K562 (cell line): Measurements from ENCODE around the gene TEX48. TPM values are rescaled to one million over a fixed set of nuclear protein-coding genes. Genes with fewer than 3 reads are reported as not detected.

ENCODE experiments used
- ATAC-seq: fragments of 200-7000 bp; cut with Tn5 transposase; 3 replicates; pipeline ENCODE4 v1.9.1; 2020; ENCODE audit warnings: moderate library complexity
- BruUV-seq: library from RNA; stranded (reverse); fragments of 400-500 nt; replicated peaks from 2 replicates; lab custom pipeline; 2021; lab: Mats Ljungman, UMichigan
- CTCF ChIA-PET: fragments of 300-600 bp; formaldehyde crosslinking; extraction: SDS; loops from one replicate; lab custom pipeline; 2021; ENCODE audit warnings: low intra/inter-chr PET ratio; lab: Yijun Ruan, JAX
- POLR2A ChIA-PET: fragments of 300-600, 350-650 bp; sonication (Branson Sonifier 250); formaldehyde crosslinking; extraction: SDS; loops from one replicate; lab custom pipeline; 2021; ENCODE audit warnings: antibody characterized with exemption, inconsistent platforms; lab: Yijun Ruan, JAX
- DNase-seq, 4 experiments: peaks; one replicate each; pipeline versions ENCODE4 v3.0.0 to v3.0.0-alpha.2; 2011 to 2018; ENCODE audit warnings: low spot score in 3 of 4, mixed read lengths in 3 of 4; ENCODE audit errors: extremely low read depth in 1 of 4
- FAIRE-seq: peaks from 2 replicates; lab custom pipeline; 2011; peaks lifted over from hg19 to GRCh38; lab: Jason Lieb, UNC
- H2AFZ ChIP-seq: 2 replicates; pipeline ENCODE4 v1.6.0; 2011; ENCODE audit warnings: low read depth, low read length, control low read depth, inconsistent platforms
- H3K27ac ChIP-seq: fragments of 200-600 bp; 3 replicates; pipeline ENCODE4 v1.8.0; 2011; ENCODE audit warnings: low read depth, mild to moderate bottlenecking, control low read depth, inconsistent platforms, low read length, moderate library complexity, mixed read lengths; ENCODE audit errors: extremely low read depth
- H3K27me3 ChIP-seq, 2 experiments: fragments of 300-600 bp in 1 of 2; 2 replicates in 1 of 2; 3 replicates in 1 of 2; pipeline versions ENCODE4 v1.6.0 to v1.8.0; 2011; ENCODE audit warnings: inconsistent platforms in 2 of 2, low read length in 2 of 2, mild to moderate bottlenecking in 1 of 2, mixed read lengths in 1 of 2, moderate library complexity in 1 of 2; ENCODE audit not compliant: control insufficient read depth in 2 of 2, insufficient read depth in 2 of 2
- H3K36me3 ChIP-seq: fragments of 300-600 bp; 3 replicates; pipeline ENCODE4 v1.8.0; 2011; ENCODE audit warnings: mild to moderate bottlenecking, low read length, inconsistent platforms; ENCODE audit not compliant: control insufficient read depth, insufficient read depth
- H3K4me1 ChIP-seq, 2 experiments: fragments of 200-600 bp in 1 of 2; replicated peaks in 1 of 2; 2 replicates in 1 of 2; 3 replicates in 1 of 2; pipeline versions ENCODE4 v1.5.1 to v1.8.0; 2011; ENCODE audit warnings: inconsistent platforms in 2 of 2, low read length in 2 of 2, mild to moderate bottlenecking in 1 of 2, mixed read lengths in 1 of 2, moderate library complexity in 1 of 2; ENCODE audit not compliant: control insufficient read depth in 2 of 2, insufficient read depth in 2 of 2
- H3K4me2 ChIP-seq: 2 replicates; pipeline ENCODE4 v1.6.1; 2011; ENCODE audit warnings: low read length, control low read depth, inconsistent platforms, mixed read lengths; ENCODE audit not compliant: insufficient read depth
- H3K4me3 ChIP-seq: fragments of 200-600 bp; sonication (generic), shearing (Covaris generic); 2 replicates; pipeline ENCODE4 v1.5.1; 2016; ENCODE audit warnings: control low read depth, inconsistent platforms
- H3K79me2 ChIP-seq: fragments of 200-600 bp; 3 replicates; pipeline ENCODE4 v1.8.0; 2011; ENCODE audit warnings: low read length, inconsistent platforms; ENCODE audit not compliant: control insufficient read depth, insufficient read depth
- H3K9ac ChIP-seq, 2 experiments: 2 replicates each; pipeline versions ENCODE4 v1.6.0 to v1.6.1; 2011; ENCODE audit warnings: low read depth in 2 of 2, low read length in 2 of 2, control low read depth in 1 of 2, inconsistent platforms in 1 of 2, mild to moderate bottlenecking in 1 of 2, mixed read lengths in 1 of 2; ENCODE audit not compliant: insufficient read depth in 1 of 2
- H3K9me1 ChIP-seq: one replicate; pipeline ENCODE4 v1.6.0; 2011; ENCODE audit warnings: inconsistent platforms, mild to moderate bottlenecking, low read length, moderate library complexity; ENCODE audit not compliant: control insufficient read depth, insufficient read depth
- H3K9me3 ChIP-seq: replicated peaks from 2 replicates; pipeline ENCODE4 v1.5.1; 2011; ENCODE audit warnings: low read depth, low read length, inconsistent platforms; ENCODE audit not compliant: control insufficient read depth, insufficient read depth
- H4K20me1 ChIP-seq: replicated peaks from 2 replicates; pipeline ENCODE4 v1.6.1; 2011; ENCODE audit warnings: low read length, inconsistent platforms, mixed read lengths; ENCODE audit not compliant: control insufficient read depth, insufficient read depth
- ARHGAP35 ChIP-seq: fragments of 450-650 bp; IDR thresholded peaks from 2 replicates; pipeline ENCODE4 v1.6.1; 2018; ENCODE audit not compliant: partially characterized antibody
- ARID1B ChIP-seq: fragments of 450-650 bp; IDR thresholded peaks from 2 replicates; pipeline ENCODE4 v1.6.1; 2016; ENCODE audit warnings: antibody characterized with exemption, mild to moderate bottlenecking, inconsistent platforms
- ATF1 ChIP-seq, 2 experiments: fragments of 450-650 bp in 1 of 2; IDR thresholded peaks; 2 replicates each; pipeline ENCODE4 v1.6.1; 2016; ENCODE audit warnings: missing compliant biosample characterization in 1 of 2, missing genetic modification characterization in 1 of 2
- CEBPG ChIP-seq, 3 experiments: fragments of 200-800 bp in 1 of 3; sonication (Bioruptor generic) in 1 of 3; sonication (generic) in 1 of 3; formaldehyde crosslinking in 1 of 3; IDR thresholded peaks in 2 of 3; conservative IDR thresholded peaks in 1 of 3; 2 replicates each; pipeline versions ENCODE4 v1.6.1 to v1.8.0; 2016 to 2022; ENCODE audit warnings: missing compliant biosample characterization in 2 of 3, missing genetic modification characterization in 2 of 3, mild to moderate bottlenecking in 1 of 3, missing genetic modification reagents in 1 of 3
- FOXO4 ChIP-seq: fragments of 450-650 bp; formaldehyde crosslinking; IDR thresholded peaks from 2 replicates; pipeline ENCODE4 v1.4.0; 2020; ENCODE audit warnings: mild to moderate bottlenecking, moderate library complexity
- HNRNPK ChIP-seq: fragments of 200-400 bp; formaldehyde crosslinking; IDR thresholded peaks from one replicate; pipeline ENCODE4 v1.6.1; 2018; ENCODE audit warnings: mild to moderate bottlenecking, low read depth, low read length; ENCODE audit not compliant: poor library complexity, severe bottlenecking
- JUND ChIP-seq, 2 experiments: IDR thresholded peaks; 2 replicates in 1 of 2; 3 replicates in 1 of 2; pipeline ENCODE4 v1.6.1; 2011; ENCODE audit warnings: borderline replicate concordance in 2 of 2, low read depth in 2 of 2, low read length in 2 of 2, improper control_type of control experiment in 1 of 2, missing biosample characterization in 1 of 2, missing genetic modification characterization in 1 of 2, missing genetic modification reagents in 1 of 2
- NFE2 ChIP-seq: IDR thresholded peaks from 2 replicates; pipeline ENCODE4 v1.6.1; 2014; ENCODE audit warnings: antibody characterized with exemption, low read depth
- PKNOX1 ChIP-seq: fragments of 450-650 bp; IDR thresholded peaks from 2 replicates; pipeline ENCODE4 v1.6.1; 2016
- PRPF4 ChIP-seq: fragments of 200-400 bp; formaldehyde crosslinking; IDR thresholded peaks from one replicate; pipeline ENCODE4 v1.6.1; 2017; ENCODE audit warnings: low read length, low read depth, mild to moderate bottlenecking; ENCODE audit not compliant: insufficient read depth, poor library complexity, severe bottlenecking
- ZNF583 ChIP-seq: fragments of 250-450 bp; sonication (Bioruptor Pico); IDR thresholded peaks from 2 replicates; pipeline ENCODE4 v1.4.0; 2020
- WGBS: fragments of 100-300 bp; shearing (Covaris generic); methylation state at CpG from one replicate; pipeline ENCODE4 v1.1.6; 2016; ENCODE audit warnings: low coverage, mixed read lengths; ENCODE audit not compliant: insufficient coverage; ENCODE audit errors: missing lambda C conversion rate; 5-methylcytosine and 5-hydroxymethylcytosine counted together
- in situ Hi-C: fragments of 300-500 bp; cut with MboI; formaldehyde crosslinking; loops from 4 replicates; pipeline ENCODE4 v1.15.0; 2018; ENCODE audit warnings: inconsistent platforms, mixed read lengths
- intact Hi-C: fragments of 100-400 bp; cut with micrococcal nuclease; formaldehyde crosslinking; loops from 2 replicates; pipeline ENCODE4 v1.14.2; 2022
- polyA plus RNA-seq, 8 experiments: library from polyadenylated mRNA; depleted of rRNA in 4 of 8; stranded (reverse) in 5 of 8; unstranded in 3 of 8; fragments of >200 nt; fragmentation: Nextera tagmentation in 2 of 8; fragmentation: Illumina TruSeq in 1 of 8; extraction: Ambion mirVana in 2 of 8; extraction: Trizol in 1 of 8; gene quantifications; 2 replicates each; pipeline versions ENCODE4 v1.2.1 to v1.2.3, GENCODE V29; 2011 to 2014; ENCODE audit warnings: inconsistent platforms in 1 of 8, missing spikeins in 1 of 8
- total RNA-seq, 7 experiments: library from RNA; depleted of rRNA in 6 of 7; stranded (reverse); fragments of >200 nt in 6 of 7; fragmentation: Illumina TruSeq in 2 of 7; extraction: Trizol in 2 of 7; gene quantifications; 2 replicates each; pipeline versions ENCODE4 v1.2.1 to v1.2.3, GENCODE V29; 2011 to 2021; ENCODE audit warnings: low replicate concordance in 1 of 7

Gene TEX48
- total and polyA plus RNA-seq, 9 of the 15 experiments (the other 6 are each of a cell fraction or from before 2014, with no cell fraction given) = not detected

- in situ Hi-C loops = no loop called here
- intact Hi-C loops = loop anchor here (10.0 kb wide), 1 partner anchor 908 kb away; no protein-coding TSS in a partner anchor
- Histone ChIP-seq H2AFZ (no peak overlapping the region), H3K9me3 (no peaks in the 10 kb centered on the region), H3K79me2 (no peaks in the 10 kb centered on the region), H3K27me3 (peaks cover 6 to 7% of the 10 kb centered on the region in 2 experiments), H4K20me1 (no peaks in the 10 kb centered on the region), H3K4me1 (no peaks in the 10 kb centered on the region), H3K9me1 (no peaks in the 10 kb centered on the region), H3K4me3 (no peak overlapping the region), H3K4me2 (no peak overlapping the region), H3K36me3 (no peaks in the 10 kb centered on the region), H3K9ac (no peak overlapping the region), H3K27ac (no peak overlapping the region)
- no peak for TF ChIP-seq FOXO4 (CRISPR knock-in tag)
- 0 out of 2 replicates have a peak, but pooled peaks have one; percentile 5 for TF ChIP-seq NFE2
- ChIA-PET POLR2A (no interaction called here), CTCF (no interaction called here)
- no TSS peak for BruUV-seq
- FAIRE-seq (no peak), ATAC-seq (no peak), DNase-seq (no peak)
These were observed 5.0 kb upstream of the TEX48 start for GRCh38 chr9:114687034-114687433.

GRCh38 chr9:114685951-114686350 is 4.0 kb upstream of the TEX48 start:
- intact Hi-C loops = loop anchor here (10.0 kb wide), 1 partner anchor 909 kb away; no protein-coding TSS in a partner anchor
- Histone ChIP-seq H3K4me2 (no peak overlapping the region), H4K20me1 (no peaks in the 10 kb centered on the region), H3K27me3 (peaks cover 0 to 5% of the 10 kb centered on the region in 2 experiments; a peak in 4 of 5 replicates), H3K9ac (no peak overlapping the region), H3K27ac (no peak overlapping the region), H3K79me2 (no peaks in the 10 kb centered on the region), H3K4me1 (no peaks in the 10 kb centered on the region), H2AFZ (no peak overlapping the region), H3K9me1 (no peaks in the 10 kb centered on the region), H3K36me3 (no peaks in the 10 kb centered on the region), H3K4me3 (no peak overlapping the region), H3K9me3 (no peaks in the 10 kb centered on the region)
- ATAC-seq = no peak
- WGBS = 9% methylated on average over 5 of the region's 5 CpGs
- BruUV-seq = no TSS peak
- no peak for DNase-seq
- in situ Hi-C loops = no loop called here
- POLR2A ChIA-PET = interaction anchor here (0.6 to 1.1 kb wide), 2 partner anchors 9 to 75 kb away, joined by 3 read pairs; no protein-coding TSS in a partner anchor
- FAIRE-seq = no peak
- CTCF ChIA-PET = no interaction called here
- no peak for TF ChIP-seq PKNOX1
- no peak for TF ChIP-seq PRPF4
- TF ChIP-seq JUND (IDR thresholded peaks at IDR 0.05; ENCODE audit: borderline replicate concordance, low read depth, low read length) = no peak
- no peak for TF ChIP-seq JUND (tag; IDR thresholded peaks at IDR 0.05; ENCODE audit: borderline replicate concordance, low read depth, low read length)
- TF ChIP-seq ATF1 (CRISPR knock-in tag; IDR thresholded peaks at IDR 0.05) = no peak
- no peak for TF ChIP-seq ATF1 (tag; IDR thresholded peaks at IDR 0.05)
- no peak for TF ChIP-seq ARHGAP35
- TF ChIP-seq ARID1B = no peak
- no peak for TF ChIP-seq HNRNPK
- TF ChIP-seq CEBPG (CRISPR knock-in tag; IDR thresholded peaks at IDR 0.05) = no peak
- TF ChIP-seq CEBPG (tag; conservative IDR thresholded peaks at IDR 0.05 in 1 of 2, IDR thresholded peaks at IDR 0.05 in 1 of 2) = no peak
- TF ChIP-seq ZNF583 (CRISPR knock-in tag) = no peak
